Fibroblast of upper back skin (primary cell): ENCODE results near the gene FSTL4.

Experiments
- DNase-seq: peaks from one replicate; pipeline ENCODE4 v3.0.0-alpha.2; 2013

The FSTL4 gene

DNA sequence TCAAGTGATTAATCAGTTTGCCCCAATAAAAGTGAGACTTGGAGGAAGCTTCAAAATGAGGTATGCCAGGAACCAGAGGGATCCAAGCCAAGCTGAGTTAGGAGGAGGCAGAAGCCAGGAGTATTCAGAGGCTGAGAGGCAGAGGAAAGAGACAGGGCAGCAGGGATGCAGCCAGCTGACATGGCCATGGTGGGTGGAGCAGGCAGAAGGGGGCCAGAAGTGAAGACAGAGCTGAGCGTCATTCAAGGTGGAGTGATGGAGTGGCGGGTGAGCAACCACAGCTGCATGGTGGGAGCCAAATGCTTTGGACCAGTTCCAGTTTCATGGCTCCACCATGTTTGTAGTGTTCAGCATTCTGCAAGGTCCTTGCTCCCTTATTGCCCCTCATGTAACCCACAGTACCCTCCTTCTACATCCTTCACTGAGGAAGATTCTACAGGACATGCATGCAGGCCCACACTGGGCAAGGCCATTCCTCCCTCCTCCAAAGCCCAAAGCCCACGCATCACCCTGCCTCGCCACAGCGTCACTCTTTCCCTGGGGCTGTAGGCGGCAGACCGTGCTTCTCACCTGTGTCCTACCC, 100.6 kb downstream of the FSTL4 start:
- no peak for DNase-seq

DNA sequence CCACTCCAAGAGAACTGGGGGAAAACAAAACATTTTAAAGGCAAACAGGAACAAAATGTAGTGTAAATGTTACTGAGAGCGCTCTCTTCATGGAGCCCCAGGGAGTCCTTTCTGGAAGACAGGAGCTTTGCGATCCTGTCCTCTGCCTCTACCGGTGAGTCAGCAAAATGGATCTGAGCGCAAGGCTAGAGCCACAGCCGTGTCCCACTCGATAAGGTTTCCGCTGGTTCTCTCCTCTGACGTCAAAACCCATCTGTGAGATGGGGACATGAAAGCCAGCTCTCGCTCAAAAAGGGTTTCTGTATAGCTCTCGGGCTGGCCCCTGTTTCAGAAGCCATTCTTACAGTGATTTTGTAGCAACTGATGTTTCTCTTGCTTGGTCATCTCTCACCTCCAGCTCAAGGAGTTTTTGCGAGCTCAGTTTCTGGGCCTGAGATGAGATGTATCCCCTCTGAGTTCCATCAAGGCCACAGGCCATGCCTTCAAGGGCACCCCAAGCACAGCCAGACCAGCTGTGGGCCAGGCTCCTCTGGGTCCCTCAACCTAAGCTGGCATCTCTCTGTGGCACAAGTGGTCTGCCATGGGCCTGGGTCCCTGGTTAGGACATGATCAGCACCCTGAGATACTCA, 101.6 kb downstream of the FSTL4 start:
- DNase-seq: no peak

DNA sequence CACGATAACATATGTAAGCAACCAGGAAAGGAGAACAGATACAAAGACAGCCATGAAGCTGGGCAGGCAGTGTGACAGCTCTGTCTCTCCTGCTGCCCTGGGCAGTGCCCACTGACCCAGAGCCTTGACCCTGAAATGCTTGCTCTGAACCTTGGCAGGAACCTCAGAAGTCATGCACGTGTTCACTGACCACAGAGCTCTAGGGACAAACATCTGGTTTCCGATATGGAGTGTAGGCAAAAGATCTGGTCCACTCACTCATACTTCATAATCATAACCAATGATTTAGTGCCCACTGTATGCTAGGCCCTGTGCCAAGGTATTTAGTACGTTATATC, 102.6 kb downstream of the FSTL4 start:
- DNase-seq: no peak

DNA sequence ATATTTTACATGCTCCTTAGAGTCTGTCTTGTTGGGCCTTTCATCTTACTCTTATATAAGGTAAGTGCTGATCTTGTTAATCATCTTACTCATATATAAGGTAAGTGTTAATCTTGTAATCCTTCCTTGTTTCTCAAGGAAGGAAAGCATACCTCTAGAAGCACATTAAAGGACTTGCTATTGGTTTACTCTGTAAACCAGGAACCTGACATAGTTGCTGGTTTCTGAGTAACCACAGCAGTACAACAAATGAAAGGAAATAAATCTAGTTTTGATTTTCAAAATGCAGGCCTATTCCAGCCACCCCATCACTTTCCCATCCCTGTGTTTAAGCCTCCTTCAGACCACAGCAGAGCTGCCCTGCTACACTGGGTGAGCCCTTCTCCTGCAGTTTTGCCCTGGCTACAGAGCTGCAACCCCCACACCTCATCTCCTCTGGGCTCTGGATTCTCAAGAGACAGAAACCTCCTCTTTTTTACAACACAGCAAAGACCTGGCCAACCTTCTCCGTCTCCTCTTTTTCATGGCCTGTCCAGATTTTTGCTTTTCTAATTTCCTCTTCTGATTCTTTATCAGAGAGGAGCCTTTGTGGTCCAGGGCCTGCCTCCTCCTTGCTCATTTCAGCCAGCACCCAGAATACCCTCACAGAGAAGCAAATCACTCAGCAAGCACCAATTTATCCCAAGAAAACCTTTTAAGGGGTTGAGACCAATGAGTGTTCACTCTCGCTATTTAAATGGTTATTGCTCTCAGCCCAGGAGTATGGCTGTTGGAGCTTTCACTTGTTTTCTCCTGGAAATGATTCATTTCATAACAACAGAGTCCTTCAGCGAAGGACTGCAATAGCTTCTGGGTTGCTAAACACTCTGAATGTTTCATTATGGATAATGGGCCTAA, 103.2 kb downstream of the FSTL4 start:
- no peak for DNase-seq

DNA sequence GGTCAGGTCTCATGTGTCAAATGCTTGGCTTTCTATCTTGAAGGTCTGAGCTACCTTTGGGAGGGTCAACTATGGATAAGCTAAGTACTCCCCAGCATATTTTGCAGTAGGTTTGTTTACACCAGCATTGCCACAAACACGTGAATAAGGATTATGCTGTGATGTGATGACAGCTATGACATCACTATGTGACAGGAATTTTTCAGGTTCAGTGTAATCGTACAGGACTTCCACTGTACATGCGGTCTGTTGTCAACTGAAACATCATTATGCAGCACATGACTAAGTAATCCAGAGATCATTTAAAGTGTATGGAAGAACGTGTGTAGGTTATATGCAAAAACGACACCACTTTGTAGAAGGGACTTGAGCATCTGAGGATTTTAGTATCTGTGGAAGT, 104.0 kb downstream of the FSTL4 start:
- DNase-seq: no peak

DNA sequence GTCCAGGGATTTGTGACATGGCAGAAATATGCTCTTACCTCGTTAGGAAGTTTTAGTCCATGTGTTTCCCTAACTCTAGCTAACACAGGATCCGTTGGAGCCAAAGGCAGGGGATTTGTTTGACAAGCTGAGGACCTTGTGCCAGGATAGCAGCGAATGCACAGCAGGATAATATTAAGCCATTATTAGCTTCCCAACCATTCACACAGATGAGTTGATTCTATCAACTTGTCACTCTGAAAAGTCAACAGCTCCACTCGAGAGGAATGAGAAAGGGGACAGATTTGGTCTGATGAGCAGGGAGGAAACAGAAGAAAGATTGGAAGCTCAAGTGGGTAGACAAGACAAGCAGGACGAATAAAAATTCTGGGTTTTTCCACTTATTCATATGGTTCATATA, 106.2 kb downstream of the FSTL4 start:
- no peak for DNase-seq

DNA sequence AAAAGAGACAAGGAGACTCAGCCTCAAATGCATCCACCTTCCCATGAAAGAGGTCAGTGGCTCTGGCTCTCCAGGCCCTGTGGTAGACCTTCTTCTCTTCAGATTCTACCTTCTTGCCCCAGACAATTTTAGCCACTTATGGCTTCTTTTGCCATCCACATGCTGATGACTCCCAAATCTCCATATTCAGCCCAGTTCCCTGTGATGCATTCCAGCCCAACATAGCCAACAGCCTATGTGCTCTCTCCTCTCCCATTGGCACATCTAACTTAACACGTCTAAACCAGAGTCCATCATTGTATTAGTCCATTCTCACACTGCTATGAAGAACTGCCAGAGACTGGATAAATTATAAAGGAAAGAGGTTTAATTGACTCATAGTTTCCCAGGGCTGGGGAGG, 108.8 kb downstream of the FSTL4 start:
- no peak for DNase-seq

DNA sequence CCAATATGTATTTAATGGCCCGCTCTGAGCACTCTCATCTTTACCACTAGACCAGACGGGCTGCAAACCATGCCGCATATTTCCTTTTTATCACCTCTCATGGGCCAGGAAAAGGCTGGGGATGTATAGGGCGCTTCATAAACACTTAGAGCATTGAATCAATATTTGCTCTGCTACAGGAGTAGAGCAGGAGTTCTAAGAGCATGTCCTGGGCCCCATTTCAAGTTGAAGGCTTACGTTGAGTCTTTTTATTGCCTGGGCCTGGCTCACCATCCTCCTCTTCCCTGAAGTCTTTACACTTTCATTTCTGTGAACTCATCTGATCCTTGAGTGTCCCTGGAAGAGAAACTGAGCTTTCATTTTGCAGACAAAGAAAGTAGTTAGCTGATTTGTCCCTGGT, 112.4 kb downstream of the FSTL4 start:
- no peak for DNase-seq

DNA sequence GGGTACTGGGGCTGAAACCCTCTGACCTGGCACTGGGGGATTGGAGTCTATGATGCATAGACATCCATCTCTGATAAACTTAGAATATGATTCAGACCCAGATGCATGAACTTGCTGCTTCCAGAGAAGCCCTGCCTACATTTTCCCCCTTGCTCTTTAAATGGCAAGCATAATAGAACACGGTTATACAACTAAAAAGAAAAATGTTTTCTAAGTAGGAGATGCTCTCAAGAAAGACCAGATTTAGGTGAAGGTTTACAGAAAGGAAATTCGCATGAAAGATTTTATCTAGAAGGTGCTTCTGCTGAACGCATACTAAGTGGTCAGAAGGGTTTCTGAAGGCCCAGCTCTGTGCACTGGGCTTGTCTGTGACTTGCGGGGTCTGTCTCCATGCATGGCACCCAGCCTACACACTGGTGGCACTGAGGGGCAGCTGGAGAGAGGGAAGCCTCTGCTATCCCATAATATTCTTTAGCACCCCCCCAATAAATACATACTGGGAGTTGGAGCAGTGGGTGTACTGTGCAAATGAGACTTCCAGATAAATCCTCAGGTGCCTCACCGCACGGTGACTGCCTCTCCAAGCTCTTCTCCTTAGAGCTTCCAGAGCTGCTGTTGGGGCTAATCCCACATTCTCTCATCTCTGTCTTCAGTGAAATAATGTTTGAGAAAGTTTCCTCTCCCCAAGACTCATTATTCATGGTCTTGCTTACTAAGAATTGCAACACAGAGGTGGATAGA, 114.6 kb downstream of the FSTL4 start:
- no peak for DNase-seq

DNA sequence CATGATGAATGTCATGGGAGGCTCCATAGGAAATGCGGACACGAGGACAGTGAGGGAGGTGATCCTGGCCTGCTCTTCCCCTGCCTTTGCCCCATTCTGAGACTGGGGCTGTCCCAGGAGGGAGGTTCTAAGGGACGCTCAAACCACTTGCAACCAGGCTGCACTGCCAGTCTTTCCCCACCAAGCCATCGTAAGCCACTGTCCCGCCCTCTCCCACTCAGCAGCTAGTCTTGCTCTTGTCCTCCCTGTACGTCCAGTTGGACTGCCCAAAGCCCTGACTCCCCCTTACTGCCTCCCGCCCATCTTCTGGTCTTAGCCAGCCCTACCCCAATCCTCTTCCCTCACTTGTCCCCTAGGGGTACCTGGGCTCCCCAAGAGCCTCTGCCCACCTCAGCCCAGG, 115.7 kb downstream of the FSTL4 start:
- DNase-seq: no peak

DNA sequence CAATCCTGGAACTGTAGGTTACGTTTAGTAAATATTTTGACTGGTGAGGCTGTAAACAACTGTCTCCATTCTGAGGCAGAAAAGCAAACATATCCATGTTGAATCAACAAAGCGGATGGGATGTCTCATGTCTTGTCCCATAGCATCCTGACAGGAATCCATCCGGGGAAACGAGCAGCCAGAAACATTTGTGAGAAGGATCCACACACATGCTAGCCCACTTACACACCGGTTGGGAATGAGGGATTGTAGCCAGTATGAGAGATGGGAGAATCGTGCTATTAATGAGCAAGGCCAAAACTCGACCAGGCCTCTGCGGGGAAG, 117.5 kb downstream of the FSTL4 start:
- no peak for DNase-seq

DNA sequence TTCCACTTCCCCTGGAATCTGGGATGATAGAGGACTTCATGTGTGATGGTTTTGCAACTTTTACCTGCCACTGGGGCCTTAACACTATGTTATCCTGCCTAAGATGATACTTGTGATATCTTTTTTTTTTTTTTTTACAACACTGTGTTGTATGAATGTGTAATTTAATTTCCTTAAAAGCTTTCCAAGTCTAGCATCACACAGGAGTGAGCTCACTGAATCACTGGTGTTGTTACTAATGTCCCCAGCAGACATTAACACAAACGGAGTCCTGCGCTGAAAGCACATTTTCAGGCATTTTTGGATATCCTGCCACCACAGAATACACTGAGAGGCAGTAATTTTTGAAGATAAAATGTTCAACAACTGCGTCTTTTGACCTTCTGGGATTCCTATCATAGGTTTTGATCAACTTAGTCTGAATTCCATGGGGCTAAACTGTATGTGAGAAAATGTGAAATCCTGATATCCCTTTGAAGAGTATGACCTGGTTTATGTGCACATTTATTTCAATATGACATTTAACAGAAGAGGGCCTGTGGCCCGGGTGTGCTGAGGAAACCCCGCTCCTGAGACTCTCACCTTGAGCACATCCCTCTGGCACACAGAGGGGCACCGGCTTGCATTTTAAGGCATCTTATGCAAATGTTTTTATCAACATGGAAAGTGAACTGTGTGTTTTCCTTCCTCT, 118.0 kb downstream of the FSTL4 start:
- no peak for DNase-seq

DNA sequence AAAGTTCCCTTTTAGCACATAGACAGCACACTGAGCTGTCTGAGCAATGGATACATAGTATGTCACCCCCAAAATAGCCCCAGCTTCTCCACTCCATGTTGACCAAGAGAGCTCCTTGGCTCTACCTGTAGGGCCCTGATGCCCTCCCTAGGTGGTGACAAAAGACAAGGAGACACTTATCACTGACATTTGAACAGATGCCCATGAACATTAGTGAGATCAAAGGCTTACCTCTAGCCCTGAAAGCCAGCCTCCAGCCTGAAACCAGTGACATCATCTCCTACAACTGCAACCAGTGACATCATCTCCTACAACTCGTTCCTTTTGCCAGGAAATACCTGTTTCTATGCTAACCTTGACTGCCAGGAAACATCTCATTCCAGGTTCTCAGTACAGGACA, 122.7 kb downstream of the FSTL4 start:
- no peak for DNase-seq

DNA sequence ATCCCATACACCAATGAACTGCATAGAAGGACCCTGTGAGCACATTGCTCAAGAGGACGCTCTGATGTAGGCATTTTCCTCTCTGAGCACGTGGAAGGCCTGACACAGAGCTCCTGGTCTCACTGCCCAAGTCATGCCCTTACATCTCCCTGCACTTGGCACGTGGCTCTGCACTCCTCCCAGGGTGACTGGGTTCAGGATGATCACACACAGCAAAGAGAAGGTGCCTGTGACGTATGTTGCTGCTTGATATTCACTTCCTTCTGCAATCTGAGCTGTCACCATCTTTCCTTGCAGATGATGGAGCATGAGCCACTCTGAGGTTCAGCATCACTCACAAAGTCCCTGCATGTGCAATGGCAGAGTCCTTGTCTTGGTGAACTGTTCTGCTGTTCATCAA, 125.2 kb downstream of the FSTL4 start:
- DNase-seq: no peak

DNA sequence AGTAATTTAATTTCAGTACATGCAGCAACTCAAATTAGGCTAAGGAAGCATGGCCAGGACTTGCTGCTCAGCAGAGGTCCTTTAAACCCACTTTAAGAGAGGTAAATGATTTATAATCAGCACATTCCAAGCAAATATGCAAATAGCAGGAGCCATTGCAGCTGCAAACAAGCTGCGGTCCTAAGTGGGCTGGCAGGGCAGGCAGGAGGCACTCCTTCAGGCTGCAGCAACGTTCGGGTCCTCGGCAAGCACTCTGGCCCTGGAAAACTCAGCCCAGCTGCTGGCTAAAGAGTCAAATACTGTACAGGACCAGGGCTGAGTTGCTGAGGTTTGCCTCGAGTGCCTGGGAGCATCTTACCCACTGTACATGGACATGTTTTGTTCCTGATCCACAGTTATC, 126.9 kb downstream of the FSTL4 start:
- DNase-seq: no peak

DNA sequence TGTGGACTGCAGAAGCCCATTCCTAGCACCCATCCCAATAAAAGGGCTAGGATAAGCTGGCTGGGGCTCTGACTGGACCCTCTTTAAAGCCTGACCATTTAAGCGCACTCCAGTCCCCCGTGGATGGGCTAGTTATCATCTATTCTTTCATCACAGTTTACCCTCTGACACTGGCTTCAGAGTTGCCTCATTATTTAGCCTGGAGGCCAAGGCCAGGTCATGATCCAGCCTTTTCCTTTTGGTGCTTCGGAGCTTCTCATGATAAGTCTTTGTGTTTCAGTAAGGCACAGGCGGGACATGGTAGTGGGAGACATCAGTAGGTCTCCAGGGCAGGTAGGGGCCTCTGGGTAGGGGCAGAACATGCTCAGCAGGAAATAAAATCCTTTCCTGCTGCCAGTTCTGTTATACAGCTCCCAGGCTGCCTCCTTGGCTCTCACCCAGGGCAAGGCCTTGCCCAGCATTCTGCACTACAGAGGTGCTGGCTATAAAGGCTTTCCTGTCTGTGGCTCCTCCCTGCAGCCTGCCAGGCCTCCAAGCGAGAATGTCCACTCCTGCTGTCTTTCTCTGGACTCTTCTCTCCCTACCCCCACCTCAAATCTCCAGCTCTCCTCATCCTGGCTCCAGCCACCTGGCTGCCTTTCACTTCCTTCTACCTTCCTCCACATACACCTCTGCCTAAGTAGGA, 128.8 kb downstream of the FSTL4 start:
- no peak for DNase-seq

DNA sequence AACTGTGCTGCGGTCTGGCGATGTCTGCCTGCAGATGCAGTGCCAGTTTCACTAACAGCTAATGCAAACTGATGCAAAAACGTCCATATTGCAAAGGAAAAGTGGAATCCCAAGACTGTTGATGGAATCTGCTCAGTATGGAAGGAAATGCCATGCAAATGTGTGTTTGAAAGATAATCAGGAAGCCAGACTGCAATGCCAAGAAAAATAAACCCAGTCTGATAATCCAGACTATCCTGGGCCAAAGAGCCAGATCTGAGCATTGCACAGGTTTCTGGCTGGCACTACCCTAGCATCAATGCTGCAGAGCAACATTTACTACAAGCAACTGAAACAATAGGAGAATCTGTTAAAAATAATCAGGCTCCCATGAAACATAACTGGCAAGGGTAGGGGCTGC, 130.3 kb downstream of the FSTL4 start:
- no peak for DNase-seq

DNA sequence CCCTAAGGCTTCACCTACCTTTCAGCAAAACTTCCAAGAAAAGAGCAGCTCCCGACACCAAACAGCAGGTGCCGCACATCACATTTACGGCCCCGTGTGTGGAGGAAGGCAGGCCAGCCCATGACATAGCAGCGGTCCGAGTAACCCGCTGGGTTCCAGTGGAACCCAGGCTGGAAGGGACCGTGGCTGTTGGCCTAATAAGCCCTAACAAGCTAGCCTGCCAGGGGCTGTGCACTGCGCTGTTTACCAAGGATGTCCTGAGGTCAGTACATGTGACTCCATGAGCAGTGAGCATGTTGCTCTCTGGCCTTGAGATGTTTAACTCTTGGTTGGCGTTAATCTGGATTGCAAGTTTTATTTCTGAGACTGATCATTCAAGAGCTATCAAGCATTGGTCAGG, 131.5 kb downstream of the FSTL4 start:
- no peak for DNase-seq

DNA sequence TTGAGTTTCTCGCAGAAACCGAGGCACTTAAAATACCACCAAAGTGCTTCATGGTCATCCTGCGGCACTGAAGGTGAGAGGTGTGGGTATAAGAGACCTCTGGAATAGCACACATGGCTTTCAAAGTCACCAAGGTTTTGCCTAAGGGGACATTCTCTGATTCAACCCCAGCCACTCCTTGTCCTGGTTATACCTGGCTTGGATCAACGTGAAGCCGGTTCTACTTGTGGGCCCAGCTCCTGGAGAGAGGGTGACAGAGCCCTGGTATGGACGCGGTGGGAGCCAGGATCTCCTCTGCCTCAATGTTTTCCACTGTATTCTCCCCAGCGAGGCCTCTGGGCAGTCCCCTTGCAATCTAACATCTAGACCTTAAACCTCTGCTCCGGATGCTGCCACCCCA, 132.0 kb downstream of the FSTL4 start:
- DNase-seq: no peak

DNA sequence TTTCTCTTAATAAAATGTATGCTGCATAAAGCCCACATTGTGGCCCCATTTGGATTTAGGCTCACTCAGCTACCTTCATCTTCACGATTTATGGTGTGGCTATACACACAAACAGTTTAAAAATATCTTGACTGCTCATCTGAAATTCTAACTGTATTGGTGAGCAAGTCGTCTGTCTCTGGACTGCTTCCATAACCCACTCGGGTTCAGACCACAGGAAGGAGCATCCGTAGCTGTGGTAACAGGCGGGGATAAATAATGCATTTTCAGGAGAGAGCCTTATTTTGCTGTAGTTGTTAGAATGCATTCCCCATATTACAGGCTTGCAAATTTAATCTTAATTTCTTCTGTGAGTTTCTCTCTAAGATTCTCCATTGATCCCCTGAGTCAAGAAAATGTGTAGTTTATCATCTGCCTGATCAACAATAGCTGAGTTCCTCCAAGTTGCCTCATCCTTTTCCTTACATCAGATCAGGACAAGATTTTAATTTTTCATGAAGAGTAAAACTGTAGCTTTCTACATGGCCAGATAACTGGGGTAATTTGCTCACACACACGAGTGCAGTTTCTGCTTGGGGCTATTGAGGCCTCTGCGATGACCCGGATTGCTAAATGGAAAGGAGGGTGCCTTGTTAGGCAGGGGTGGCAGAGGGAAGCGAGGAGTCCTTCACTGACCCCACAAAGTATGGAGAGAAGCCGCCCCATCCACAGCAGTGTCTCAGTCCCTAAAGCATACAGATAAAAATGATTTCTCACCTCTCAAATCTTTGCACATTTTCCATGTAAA, 133.9 kb downstream of the FSTL4 start:
- DNase-seq: peak; percentile 5

DNA sequence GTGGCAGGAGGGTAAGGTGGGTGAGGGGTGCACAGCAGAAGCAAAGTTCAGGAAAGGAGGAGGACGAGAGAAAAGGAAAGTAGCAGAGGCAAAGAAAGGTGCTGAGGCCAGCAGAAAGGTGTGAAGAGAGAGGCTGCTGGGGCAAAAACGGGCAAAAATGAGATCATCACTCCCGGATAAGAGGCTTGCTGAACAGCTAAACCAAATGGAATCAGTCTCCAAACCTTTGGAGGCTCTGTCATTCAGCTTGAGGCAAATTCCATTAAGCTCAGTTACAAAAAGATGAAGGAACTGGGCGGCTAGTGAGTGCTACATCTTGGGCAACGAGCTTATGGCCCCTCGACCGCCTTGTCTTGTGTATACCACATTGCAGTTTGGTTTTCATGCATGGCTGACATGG, 136.4 kb downstream of the FSTL4 start:
- DNase-seq: no peak
